Panc1 (cell line): ENCODE measurements around the gene BARHL1. TPM values are rescaled to one million over a fixed set of nuclear protein-coding genes. Genes with fewer than 3 reads are reported as not detected.

ENCODE experiments used
- ATAC-seq: fragments of 200-7000 bp; cut with Tn5 transposase; 2 replicates; pipeline ENCODE4 v1.9.1; 2020; ENCODE audit warnings: mild to moderate bottlenecking, moderate library complexity
- BruUV-seq: library from RNA; stranded (reverse); fragments of 400-500 nt; replicated peaks from 2 replicates; lab custom pipeline; 2021; lab: Mats Ljungman, UMichigan
- CTCF ChIA-PET: fragments of 300-600 bp; sonication (Branson Sonifier 250); formaldehyde crosslinking; loops from one replicate; lab custom pipeline; 2022; ENCODE audit warnings: antibody characterized with exemption; lab: Charles Lee
- POLR2A ChIA-PET: fragments of 300-600 bp; sonication (Branson Sonifier 250); formaldehyde crosslinking; loops from one replicate; lab custom pipeline; 2022; ENCODE audit warnings: antibody characterized with exemption; lab: Charles Lee
- DNase-seq: peaks from one replicate; pipeline ENCODE4 v3.0.0-alpha.2; 2010; ENCODE audit warnings: low read depth, low spot score
- H3K27ac ChIP-seq: 2 replicates; pipeline ENCODE4 v1.5.1; 2011; ENCODE audit warnings: mild to moderate bottlenecking, low read length, inconsistent platforms
- H3K27me3 ChIP-seq: fragments of 200-500 bp; sonication (Bioruptor generic); 2 replicates; pipeline ENCODE4 v1.6.0; 2014; ENCODE audit warnings: low read length, inconsistent platforms; ENCODE audit not compliant: control insufficient read depth, insufficient read depth
- H3K36me3 ChIP-seq: fragments of 200-500 bp; sonication (Bioruptor generic); 2 replicates; pipeline ENCODE4 v1.5.1; 2014; ENCODE audit warnings: inconsistent platforms, mild to moderate bottlenecking, low read length, moderate library complexity; ENCODE audit not compliant: control insufficient read depth, insufficient read depth
- H3K4me1 ChIP-seq: 2 replicates; pipeline ENCODE4 v1.5.1; 2011; ENCODE audit warnings: inconsistent platforms, mild to moderate bottlenecking, low read length, moderate library complexity; ENCODE audit not compliant: control insufficient read depth, insufficient read depth
- H3K4me3 ChIP-seq, 2 experiments: 2 replicates each; pipeline ENCODE4 v1.5.1; 2011 to 2012; ENCODE audit warnings: low read depth in 2 of 2, low read length in 2 of 2, mild to moderate bottlenecking in 2 of 2, inconsistent platforms in 1 of 2, moderate library complexity in 1 of 2
- H3K9me3 ChIP-seq: fragments of 200-500 bp; sonication (Bioruptor generic); 2 replicates; pipeline ENCODE4 v1.5.1; 2014; ENCODE audit warnings: low read depth, mild to moderate bottlenecking, inconsistent platforms, low read length, moderate library complexity; ENCODE audit not compliant: control insufficient read depth, insufficient read depth
- CTCF ChIP-seq: fragments of 450-650 bp; IDR thresholded peaks from 2 replicates; pipeline ENCODE4 v1.5.1; 2017; ENCODE audit warnings: mild to moderate bottlenecking
- POLR2AphosphoS5 ChIP-seq: IDR thresholded peaks from 2 replicates; pipeline ENCODE4 v1.6.1; 2012; ENCODE audit warnings: mild to moderate bottlenecking, low read depth, low read length, moderate library complexity
- REST ChIP-seq, 2 experiments: IDR thresholded peaks; 2 replicates each; pipeline ENCODE4 v1.6.1; 2011 to 2012; ENCODE audit warnings: low read depth in 2 of 2, control low read depth in 1 of 2, low read length in 1 of 2, mild to moderate bottlenecking in 1 of 2, moderate library complexity in 1 of 2; ENCODE audit not compliant: insufficient read depth in 1 of 2
- SIN3A ChIP-seq: IDR thresholded peaks from 2 replicates; pipeline ENCODE4 v1.6.1; 2012; ENCODE audit warnings: low read depth, mild to moderate bottlenecking, low read length, moderate library complexity, borderline replicate concordance; ENCODE audit not compliant: insufficient read depth
- TCF7L2 ChIP-seq: IDR thresholded peaks from 2 replicates; pipeline ENCODE4 v1.6.1; 2011; ENCODE audit warnings: mild to moderate bottlenecking, low read depth, low read length, inconsistent platforms
- in situ Hi-C: cut with HindIII; loops from 2 replicates; pipeline ENCODE4 v1.10.0; 2016; ENCODE audit warnings: low sequenced_read_pairs, low pct_unique_long_range_greater_than_20kb
- intact Hi-C: fragments of 100-400 bp; cut with micrococcal nuclease; formaldehyde crosslinking; loops from one replicate; pipeline ENCODE4 v1.10.0; 2022; ENCODE audit not compliant: unreplicated experiment
- total RNA-seq: library from RNA; stranded (reverse); gene quantifications from one replicate; pipeline ENCODE4 v1.2.1, GENCODE V29; 2021; ENCODE audit not compliant: unreplicated experiment

The BARHL1 gene
- total RNA-seq, 1 experiment from 2014 or later: not detected

- in situ Hi-C loops: no loop called here
Observed at GRCh38 chr9:132543960-132544359, 38.4 kb upstream of the BARHL1 start.

GRCh38 chr9:132545578-132545977 is 36.8 kb upstream of the BARHL1 start:
- CTCF ChIA-PET: no interaction called here
- H3K36me3 ChIP-seq: no peaks in the 10 kb centered on the region
- no peak for TF ChIP-seq SIN3A
- TF ChIP-seq POLR2AphosphoS5: no peak
- no peak for TF ChIP-seq REST (IDR thresholded peaks at IDR 0.05; ENCODE audit: insufficient read depth in 1 of 2, low read depth in 2 of 2, low read length in 1 of 2)
- TF ChIP-seq TCF7L2: no peak
- TF ChIP-seq CTCF: no peak
- H3K9me3 ChIP-seq: no peaks in the 10 kb centered on the region
- no peaks in the 10 kb centered on the region for H3K4me1 ChIP-seq
- H3K4me3 ChIP-seq: no peak overlapping the region
- no peak overlapping the region for H3K27ac ChIP-seq
- POLR2A ChIA-PET: no interaction called here
- H3K27me3 ChIP-seq: no peaks in the 10 kb centered on the region
- in situ Hi-C loops: no loop called here
- ATAC-seq: no peak
- BruUV-seq: no TSS peak
- intact Hi-C loops: no loop called here
- DNase-seq: no peak

More at GRCh38 chr9:132543960-132544359, 38.4 kb upstream of the BARHL1 start:
- ATAC-seq: no peak
- Histone ChIP-seq H3K4me3 (no peak overlapping the region), H3K4me1 (no peaks in the 10 kb centered on the region), H3K27ac (no peak overlapping the region), H3K27me3 (no peaks in the 10 kb centered on the region), H3K36me3 (no peaks in the 10 kb centered on the region), H3K9me3 (no peaks in the 10 kb centered on the region)
- no peak for DNase-seq
- ChIA-PET POLR2A (no interaction called here), CTCF (no interaction called here)
- intact Hi-C loops: no loop called here
- BruUV-seq: no TSS peak
- TF ChIP-seq TCF7L2 (no peak), REST (IDR thresholded peaks at IDR 0.05; ENCODE audit: insufficient read depth in 1 of 2, low read depth in 2 of 2, low read length in 1 of 2) (no peak), SIN3A (no peak), POLR2AphosphoS5 (no peak), CTCF (no peak)
